Liver (tissue), 9 donors: ENCODE data around the gene CCDC138. TPM values are rescaled to one million over a fixed set of nuclear protein-coding genes. Genes with fewer than 3 reads are reported as not detected.
"Not testable (repeated sequence)": the region's sequence is repeated elsewhere in the genome, so short reads cannot be mapped to it uniquely, and the experiment has no call there.

Experiments used
- DNase-seq: peaks from one replicate; pipeline ENCODE4 v3.0.0-alpha.2; 2017; ENCODE audit warnings: low spot score
- H3K27ac ChIP-seq, 2 donors: one replicate each; pipeline ENCODE4 v1.7.0; 2013; ENCODE audit warnings: inconsistent platforms in 2 of 2, low read length in 2 of 2, control low read depth in 1 of 2, low read depth in 1 of 2, mild to moderate bottlenecking in 1 of 2
- H3K27me3 ChIP-seq, 4 donors: one replicate each; pipeline versions ENCODE4 v1.6.1 to v1.7.0; 2013; ENCODE audit warnings: low read length in 3 of 4, inconsistent platforms in 1 of 4, mild to moderate bottlenecking in 1 of 4, moderate library complexity in 1 of 4; ENCODE audit not compliant: control insufficient read depth in 4 of 4, insufficient read depth in 4 of 4
- H3K36me3 ChIP-seq, 4 donors: one replicate each; pipeline versions ENCODE4 v1.6.1 to v1.7.0; 2013; ENCODE audit warnings: low read length in 3 of 4, mild to moderate bottlenecking in 3 of 4, low read depth in 1 of 4, moderate library complexity in 1 of 4; ENCODE audit not compliant: control insufficient read depth in 4 of 4, insufficient read depth in 3 of 4
- H3K4me1 ChIP-seq, 4 donors: one replicate each; pipeline versions ENCODE4 v1.6.1 to v1.7.0; 2013; ENCODE audit warnings: low read length in 3 of 4, mild to moderate bottlenecking in 3 of 4, moderate library complexity in 1 of 4; ENCODE audit not compliant: control insufficient read depth in 4 of 4, insufficient read depth in 4 of 4
- H3K4me3 ChIP-seq, 3 donors: one replicate each; pipeline versions ENCODE4 v1.6.1 to v1.7.0; 2013; ENCODE audit warnings: low read length in 3 of 3, control low read depth in 1 of 3, low read depth in 1 of 3, mild to moderate bottlenecking in 1 of 3
- H3K9ac ChIP-seq, 2 donors: one replicate each; pipeline ENCODE4 v1.7.0; 2013; ENCODE audit warnings: low read length in 2 of 2, mild to moderate bottlenecking in 2 of 2, moderate library complexity in 2 of 2, control low read depth in 1 of 2, low read depth in 1 of 2
- H3K9me3 ChIP-seq, 4 donors: one replicate each; pipeline versions ENCODE4 v1.6.1 to v1.7.0; 2013; ENCODE audit warnings: low read length in 3 of 4; ENCODE audit not compliant: control insufficient read depth in 4 of 4
- HNF4A ChIP-seq, 2 donors: conservative IDR thresholded peaks; 2 replicates each; pipeline ENCODE4 v1.6.1; 2016; ENCODE audit warnings: antibody characterized with exemption in 2 of 2, mild to moderate bottlenecking in 2 of 2
- JUND ChIP-seq, 2 donors: IDR thresholded peaks; 2 replicates each; pipeline ENCODE4 v1.6.1; 2016; ENCODE audit warnings: antibody characterized with exemption in 2 of 2
- RAD21 ChIP-seq, 2 donors: IDR thresholded peaks; 2 replicates each; pipeline ENCODE4 v1.6.1; 2016; ENCODE audit warnings: antibody characterized with exemption in 2 of 2, mild to moderate bottlenecking in 2 of 2
- RXRA ChIP-seq, 2 donors: IDR thresholded peaks; 2 replicates each; pipeline ENCODE4 v1.6.1; 2017 to 2018; ENCODE audit warnings: antibody characterized with exemption in 2 of 2, mild to moderate bottlenecking in 1 of 2
- TAF1 ChIP-seq: conservative IDR thresholded peaks from 2 replicates; pipeline ENCODE4 v1.6.1; 2016; ENCODE audit warnings: antibody characterized with exemption, mild to moderate bottlenecking
- YY1 ChIP-seq: IDR thresholded peaks from 2 replicates; pipeline ENCODE4 v1.6.1; 2016; ENCODE audit warnings: antibody characterized with exemption, mild to moderate bottlenecking
- WGBS: extraction: QIAGEN DNeasy Blood & Tissue Kit; methylation state at CpG from one replicate; pipeline ENCODE4 v1.1.7; 2013; 5-methylcytosine and 5-hydroxymethylcytosine counted together
- polyA plus RNA-seq, 2 donors: library from polyadenylated mRNA; stranded (reverse) in 1 of 2; unstranded in 1 of 2; fragments of 200-250 nt in 1 of 2; fragments of >200 nt in 1 of 2; fragmentation: Nextera tagmentation in 1 of 2; extraction: Ambion mirVana in 1 of 2; gene quantifications; one replicate each; pipeline versions ENCODE4 v1.2.1 to v1.2.3, GENCODE V29; 2013 to 2015
- total RNA-seq, 2 donors: library from RNA; depleted of rRNA; stranded (reverse); fragments of >200 nt; gene quantifications; one replicate each; pipeline ENCODE4 v1.2.3, GENCODE V29; 2014
- TF ChIP-seq, protein P1 (sequence below): IDR thresholded peaks from 2 replicates; pipeline ENCODE4 v1.6.1; 2016; ENCODE audit warnings: antibody characterized with exemption
- TF ChIP-seq, protein P2 (sequence below): fragments of 150-350 bp; IDR thresholded peaks from 2 replicates; pipeline ENCODE4 v1.5.1; 2017; ENCODE audit warnings: improper control_type of control experiment, low read depth, low read length; ENCODE audit not compliant: missing input control
- donor health status: healthy.
- donor health status: healthy.
- donor health status: healthy.
- donor health status: healthy.
- donor health status: healthy.

CCDC138 gene, protein sequence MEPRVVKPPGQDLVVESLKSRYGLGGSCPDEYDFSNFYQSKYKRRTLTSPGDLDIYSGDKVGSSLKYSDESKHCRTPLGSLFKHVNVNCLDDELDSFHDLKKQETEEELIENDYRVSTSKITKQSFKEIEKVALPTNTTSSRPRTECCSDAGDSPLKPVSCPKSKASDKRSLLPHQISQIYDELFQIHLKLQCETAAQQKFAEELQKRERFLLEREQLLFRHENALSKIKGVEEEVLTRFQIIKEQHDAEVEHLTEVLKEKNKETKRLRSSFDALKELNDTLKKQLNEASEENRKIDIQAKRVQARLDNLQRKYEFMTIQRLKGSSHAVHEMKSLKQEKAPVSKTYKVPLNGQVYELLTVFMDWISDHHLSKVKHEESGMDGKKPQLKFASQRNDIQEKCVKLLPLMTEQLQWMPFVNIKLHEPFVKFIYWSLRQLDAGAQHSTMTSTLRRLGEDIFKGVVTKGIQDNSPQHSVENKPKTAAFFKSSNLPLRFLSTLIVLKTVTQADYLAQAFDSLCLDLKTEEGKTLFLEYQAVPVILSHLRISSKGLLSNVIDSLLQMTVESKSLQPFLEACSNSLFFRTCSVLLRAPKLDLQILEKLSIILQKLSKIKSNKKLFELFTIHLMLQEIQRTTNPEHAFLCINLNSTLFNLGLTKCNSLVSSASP
- total RNA-seq, result 1 to 10 TPM; 3.9 to 5.0 TPM
- 1 to 10 TPM in 1 of 2 donors, under 1 TPM in 1; 0.76 to 1.5 TPM for polyA plus RNA-seq

GRCh38 chr2:108786354-108787215, at the start of gene CCDC138:
Gene CCDC138, plus strand, starts transcription at chr2:108786771. Its CDS starts 52 bp downstream, at chr2:108786823.
- Histone ChIP-seq H3K9me3 (no peaks in the 10 kb centered on the region), H3K27me3 (no peaks in the 10 kb centered on the region), H3K4me1 (peaks cover 2 to 14% (median 9%) of the 10 kb centered on the region in 4 donors), H3K9ac (peak within 1 kb of the TSS; percentile 62 to 69), H3K27ac (peak within 1 kb of the TSS; percentile 79 to 81), H3K36me3 (peaks cover 4 to 20% (median 16%) of the 10 kb centered on the region in 4 donors), H3K4me3 (peak within 1 kb of the TSS; percentile 68 to 90 (median 87))
- WGBS, result under 1% methylated on average over 78 of the region's 78 CpGs
- DNase-seq, result peak; percentile 88
- no peak for TF ChIP-seq TAF1
- peak; percentile 46 for TF ChIP-seq YY1
- peak in 1 of 2 donors; percentile 39 for TF ChIP-seq RAD21 (IDR thresholded peaks at IDR 0.05)
- TF ChIP-seq, protein P1, sequence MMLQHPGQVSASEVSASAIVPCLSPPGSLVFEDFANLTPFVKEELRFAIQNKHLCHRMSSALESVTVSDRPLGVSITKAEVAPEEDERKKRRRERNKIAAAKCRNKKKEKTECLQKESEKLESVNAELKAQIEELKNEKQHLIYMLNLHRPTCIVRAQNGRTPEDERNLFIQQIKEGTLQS, result no peak
- no peak for TF ChIP-seq HNF4A (conservative IDR thresholded peaks at IDR 0.05)
- TF ChIP-seq, protein P2, sequence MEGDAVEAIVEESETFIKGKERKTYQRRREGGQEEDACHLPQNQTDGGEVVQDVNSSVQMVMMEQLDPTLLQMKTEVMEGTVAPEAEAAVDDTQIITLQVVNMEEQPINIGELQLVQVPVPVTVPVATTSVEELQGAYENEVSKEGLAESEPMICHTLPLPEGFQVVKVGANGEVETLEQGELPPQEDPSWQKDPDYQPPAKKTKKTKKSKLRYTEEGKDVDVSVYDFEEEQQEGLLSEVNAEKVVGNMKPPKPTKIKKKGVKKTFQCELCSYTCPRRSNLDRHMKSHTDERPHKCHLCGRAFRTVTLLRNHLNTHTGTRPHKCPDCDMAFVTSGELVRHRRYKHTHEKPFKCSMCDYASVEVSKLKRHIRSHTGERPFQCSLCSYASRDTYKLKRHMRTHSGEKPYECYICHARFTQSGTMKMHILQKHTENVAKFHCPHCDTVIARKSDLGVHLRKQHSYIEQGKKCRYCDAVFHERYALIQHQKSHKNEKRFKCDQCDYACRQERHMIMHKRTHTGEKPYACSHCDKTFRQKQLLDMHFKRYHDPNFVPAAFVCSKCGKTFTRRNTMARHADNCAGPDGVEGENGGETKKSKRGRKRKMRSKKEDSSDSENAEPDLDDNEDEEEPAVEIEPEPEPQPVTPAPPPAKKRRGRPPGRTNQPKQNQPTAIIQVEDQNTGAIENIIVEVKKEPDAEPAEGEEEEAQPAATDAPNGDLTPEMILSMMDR, result no peak
- TF ChIP-seq JUND (IDR thresholded peaks at IDR 0.05), result no peak
- TF ChIP-seq RXRA (IDR thresholded peaks at IDR 0.05), result peak in 1 of 2 donors; percentile 9

DNA sequence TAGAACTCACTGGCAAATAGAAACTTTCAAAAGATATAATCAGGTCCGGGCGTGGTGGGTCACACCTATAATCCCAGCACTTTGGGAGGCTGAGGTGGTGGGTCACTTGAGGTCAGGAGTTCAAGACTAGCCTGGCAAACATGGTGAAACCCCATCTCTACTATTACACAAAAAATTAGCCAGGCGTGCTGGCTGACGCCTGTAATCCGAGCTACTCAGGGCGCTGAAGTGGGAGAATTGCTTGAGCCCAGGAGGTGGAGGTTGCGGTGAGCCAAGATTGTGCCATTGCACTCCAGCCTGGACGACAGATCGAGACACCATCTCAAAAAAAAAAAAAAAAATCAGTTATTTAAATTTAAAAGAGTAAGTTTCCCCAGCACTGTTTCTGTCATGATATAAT, 28.6 kb upstream of the CCDC138 start:
- not testable (repeated sequence) for H3K4me1 ChIP-seq, H3K9me3 ChIP-seq, H3K27ac ChIP-seq, H3K27me3 ChIP-seq, H3K9ac ChIP-seq, DNase-seq, H3K4me3 ChIP-seq
- H3K36me3 ChIP-seq, result peaks cover 0 to 11% (median 6%) of the 10 kb centered on the region in 4 donors
- 98% methylated on average over 9 of the region's 9 CpGs for WGBS

DNA sequence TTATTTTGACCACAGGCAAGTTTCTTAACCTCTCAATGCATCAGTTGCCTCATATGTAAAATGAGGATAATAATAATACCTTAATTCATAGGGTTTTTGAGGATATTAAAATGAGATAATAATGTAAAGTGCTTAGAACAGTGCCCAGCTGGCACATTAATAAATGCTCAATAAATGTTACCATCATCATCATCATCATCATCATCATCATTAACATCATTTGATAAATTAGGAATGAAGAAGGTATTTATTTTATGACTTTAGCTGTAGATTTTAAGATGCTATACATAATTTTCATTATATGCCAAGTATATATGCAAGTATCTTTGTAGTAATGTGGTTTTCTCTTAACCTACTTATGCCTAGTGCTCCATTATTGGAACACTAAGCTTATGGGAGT, 24.0 kb upstream of the CCDC138 start:
- not testable (repeated sequence) for H3K9ac ChIP-seq, H3K9me3 ChIP-seq, H3K4me1 ChIP-seq, H3K4me3 ChIP-seq, DNase-seq, H3K27me3 ChIP-seq, H3K27ac ChIP-seq
- H3K36me3 ChIP-seq, result peaks cover 10 to 33% (median 25%) of the 10 kb centered on the region in 4 donors

DNA sequence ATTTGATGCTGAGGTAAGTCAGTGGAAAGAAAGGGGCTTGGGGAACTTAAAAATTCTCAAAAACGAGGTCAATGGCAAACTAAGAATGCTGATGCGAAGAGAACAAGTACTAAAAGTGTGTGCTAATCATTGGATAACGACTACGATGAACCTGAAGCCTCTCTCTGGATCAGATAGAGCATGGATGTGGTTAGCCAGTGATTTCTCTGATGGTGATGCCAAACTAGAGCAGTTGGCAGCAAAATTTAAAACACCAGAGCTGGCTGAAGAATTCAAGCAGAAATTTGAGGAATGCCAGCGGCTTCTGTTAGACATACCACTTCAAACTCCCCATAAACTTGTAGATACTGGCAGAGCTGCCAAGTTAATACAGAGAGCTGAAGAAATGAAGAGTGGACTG, 19.9 kb upstream of the CCDC138 start:
- H3K9ac ChIP-seq, H3K27me3 ChIP-seq, DNase-seq, H3K27ac ChIP-seq, H3K4me3 ChIP-seq, H3K9me3 ChIP-seq, H3K4me1 ChIP-seq: not testable (repeated sequence)
- 92% methylated on average over 5 of the region's 5 CpGs for WGBS
- peaks cover 9 to 33% (median 26%) of the 10 kb centered on the region in 4 donors for H3K36me3 ChIP-seq

DNA sequence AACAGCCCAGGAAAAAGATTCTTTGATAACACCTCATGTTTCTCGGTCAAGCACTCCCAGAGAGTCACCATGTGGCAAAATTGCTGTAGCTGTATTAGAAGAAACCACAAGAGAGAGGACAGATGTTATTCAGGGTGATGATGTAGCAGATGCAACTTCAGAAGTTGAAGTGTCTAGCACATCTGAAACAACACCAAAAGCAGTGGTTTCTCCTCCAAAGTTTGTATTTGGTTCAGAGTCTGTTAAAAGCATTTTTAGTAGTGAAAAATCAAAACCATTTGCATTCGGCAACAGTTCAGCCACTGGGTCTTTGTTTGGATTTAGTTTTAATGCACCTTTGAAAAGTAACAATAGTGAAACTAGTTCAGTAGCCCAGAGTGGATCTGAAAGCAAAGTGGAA, 18.7 kb upstream of the CCDC138 start:
- H3K9me3 ChIP-seq, H3K27ac ChIP-seq, H3K4me1 ChIP-seq, H3K4me3 ChIP-seq, H3K9ac ChIP-seq, DNase-seq, H3K27me3 ChIP-seq: not testable (repeated sequence)
- H3K36me3 ChIP-seq, result peaks cover 9 to 42% (median 33%) of the 10 kb centered on the region in 4 donors
- 88% methylated on average over 1 of the region's 2 CpGs for WGBS
